ENCODE measurements around the gene UNC5B.
"Not testable (repeated sequence)": the region's sequence is repeated elsewhere in the genome, so short reads cannot be mapped to it uniquely, and the experiment has no call there.

The UNC5B gene

DNA sequence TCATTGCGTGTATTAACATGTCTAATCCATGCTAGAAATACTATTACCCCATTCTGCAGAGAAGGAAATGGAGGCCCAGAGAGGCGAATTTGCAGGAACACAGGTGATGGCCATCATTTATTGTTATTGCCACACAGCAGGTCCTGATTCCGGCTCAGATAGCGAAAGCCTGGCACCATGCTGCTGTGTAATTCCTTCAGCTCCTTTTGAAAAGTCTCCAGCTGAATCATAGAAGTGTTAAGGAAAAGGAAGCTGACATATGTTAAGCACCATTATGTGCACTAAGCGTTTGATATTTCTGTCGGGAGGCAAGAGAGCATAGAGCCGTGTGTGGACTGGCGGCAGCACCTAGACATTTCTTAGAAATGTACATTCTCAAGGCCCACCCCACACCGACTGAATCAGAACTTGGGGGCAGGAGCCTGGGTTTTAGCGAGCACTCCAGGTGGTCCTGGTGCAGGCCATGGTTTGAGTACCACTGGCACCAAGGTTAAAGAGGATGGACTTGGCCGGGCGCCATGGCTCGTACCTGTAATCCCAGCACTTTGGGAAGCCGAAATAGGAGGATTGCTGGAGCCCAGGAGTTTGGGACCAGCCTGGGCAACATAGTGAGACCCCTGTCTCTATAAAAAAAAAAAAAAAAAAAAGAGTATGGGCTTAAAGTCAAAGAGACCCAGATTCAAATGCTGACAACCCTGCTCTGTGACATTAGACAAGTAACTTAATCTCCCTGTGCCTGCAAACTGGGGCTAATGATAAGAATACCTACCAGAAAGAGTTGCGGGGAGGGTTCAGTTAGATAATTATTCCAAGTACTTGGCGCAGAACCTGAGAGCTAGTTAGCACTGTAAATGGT is 52.2 kb downstream of the UNC5B start:
- in situ Hi-C loops (cut with MboI; ENCODE audit: low sequenced_read_pairs) = no loop called here

DNA sequence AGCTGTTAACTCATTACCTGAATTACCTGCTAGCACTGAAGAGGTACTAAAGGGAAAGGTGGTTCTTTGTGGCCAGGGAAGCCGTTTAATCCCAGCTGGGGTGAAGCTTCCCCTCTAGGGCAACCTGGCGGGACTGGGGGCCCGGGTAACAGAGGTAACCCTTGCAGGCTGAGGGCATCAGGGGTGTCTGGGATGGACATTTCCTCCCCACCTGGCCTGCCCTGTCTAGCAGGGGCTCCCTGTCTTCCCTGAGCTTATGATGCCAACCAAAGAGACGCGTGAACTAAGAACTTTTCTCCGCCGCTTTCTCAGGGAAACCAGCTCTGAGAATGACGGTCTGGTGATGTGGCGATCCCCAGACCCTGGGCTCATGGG is 52.8 kb downstream of the UNC5B start:
- in situ Hi-C loops (cut with MboI; ENCODE audit: low sequenced_read_pairs) = no loop called here

DNA sequence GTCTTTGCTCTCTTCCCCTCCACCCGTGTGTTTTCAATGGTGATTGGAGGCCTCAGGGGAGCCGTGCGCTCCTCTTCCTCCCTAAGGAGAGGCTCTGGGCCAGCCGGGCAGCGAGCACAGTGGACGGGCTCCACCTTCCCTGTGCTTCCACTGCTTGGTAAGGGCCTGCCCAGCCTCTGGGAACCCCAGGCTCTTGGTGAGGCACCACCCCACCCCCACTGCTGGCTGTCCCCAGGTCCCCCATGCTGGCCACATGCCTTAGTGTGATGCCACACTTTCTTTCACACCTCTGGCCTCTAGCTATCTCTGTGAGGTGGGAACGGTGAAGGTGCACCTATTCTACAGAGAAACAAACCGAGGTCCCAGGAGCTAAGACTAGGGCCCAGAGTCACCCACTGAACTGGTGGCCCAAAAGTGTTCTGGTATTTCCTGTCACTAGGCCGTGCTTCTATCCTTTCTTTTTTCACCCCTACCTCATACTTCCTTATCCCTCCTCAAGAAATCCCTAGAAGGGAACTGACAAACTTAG is 53.3 kb downstream of the UNC5B start:
- in situ Hi-C loops (cut with MboI; ENCODE audit: low sequenced_read_pairs) = no loop called here

DNA sequence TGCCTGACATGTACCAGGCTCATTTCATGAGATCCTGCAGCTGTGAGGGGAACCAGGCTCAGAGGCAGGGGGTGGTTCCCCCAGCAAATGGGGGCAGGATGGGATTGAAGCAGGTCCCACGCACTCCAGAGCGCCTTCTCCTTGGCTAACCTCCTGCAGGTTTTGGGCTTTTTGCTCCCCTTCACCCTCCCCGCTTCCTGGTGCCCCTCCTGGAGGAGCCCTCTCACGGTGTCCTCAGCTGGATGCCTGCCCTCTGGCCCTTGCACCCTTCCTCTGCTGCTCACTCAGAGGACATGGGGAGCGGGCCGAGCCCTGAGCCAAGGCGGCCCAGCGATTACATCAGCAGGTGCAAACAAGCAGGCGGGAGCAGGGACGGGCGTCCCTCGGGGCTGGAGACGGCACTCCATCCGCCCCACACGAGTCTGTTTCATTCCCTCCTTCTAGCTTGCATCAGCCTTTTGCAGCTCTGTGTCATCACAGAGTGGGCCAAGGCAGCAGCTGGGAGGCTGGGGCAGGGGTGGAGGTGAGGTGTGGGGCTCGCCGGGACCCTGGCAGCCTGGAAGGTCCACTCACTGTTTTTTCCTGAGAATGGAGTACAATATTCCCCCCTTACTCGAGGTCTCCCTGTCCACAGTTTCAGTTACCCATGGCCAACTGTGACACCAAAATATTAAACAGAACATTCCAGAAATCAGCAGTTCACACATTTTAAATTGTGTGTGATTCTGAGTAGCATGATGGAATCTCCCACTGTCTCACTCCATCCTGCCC is 54.0 kb downstream of the UNC5B start:
- in situ Hi-C loops (cut with MboI; ENCODE audit: low sequenced_read_pairs) = no loop called here

DNA sequence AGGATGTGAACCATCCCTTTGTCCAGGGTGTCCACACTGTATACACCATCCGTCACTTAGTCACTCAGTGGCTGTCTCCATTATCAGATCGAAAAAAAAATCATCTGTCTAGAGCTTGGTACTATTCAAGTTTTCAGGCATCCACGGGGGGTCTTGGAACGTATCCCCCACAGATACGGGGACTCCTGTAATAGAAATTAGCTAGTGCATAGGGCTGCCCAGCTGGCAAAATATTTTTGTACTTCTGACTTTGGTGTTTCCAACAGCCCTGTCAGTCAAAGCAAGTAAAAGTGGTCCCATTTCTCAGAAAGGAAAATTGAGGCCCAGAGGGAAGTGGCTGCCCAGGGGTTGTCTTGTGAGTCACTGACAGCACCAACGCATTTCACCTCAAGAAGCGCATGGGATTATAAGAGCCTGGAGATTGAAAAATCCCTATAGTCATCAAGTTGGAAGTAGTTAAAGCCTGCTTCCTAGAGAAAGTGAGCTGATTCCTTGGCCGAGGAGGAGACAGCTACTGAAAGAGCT is 54.6 kb downstream of the UNC5B start:
- in situ Hi-C loops (cut with MboI; ENCODE audit: low sequenced_read_pairs) = no loop called here

DNA sequence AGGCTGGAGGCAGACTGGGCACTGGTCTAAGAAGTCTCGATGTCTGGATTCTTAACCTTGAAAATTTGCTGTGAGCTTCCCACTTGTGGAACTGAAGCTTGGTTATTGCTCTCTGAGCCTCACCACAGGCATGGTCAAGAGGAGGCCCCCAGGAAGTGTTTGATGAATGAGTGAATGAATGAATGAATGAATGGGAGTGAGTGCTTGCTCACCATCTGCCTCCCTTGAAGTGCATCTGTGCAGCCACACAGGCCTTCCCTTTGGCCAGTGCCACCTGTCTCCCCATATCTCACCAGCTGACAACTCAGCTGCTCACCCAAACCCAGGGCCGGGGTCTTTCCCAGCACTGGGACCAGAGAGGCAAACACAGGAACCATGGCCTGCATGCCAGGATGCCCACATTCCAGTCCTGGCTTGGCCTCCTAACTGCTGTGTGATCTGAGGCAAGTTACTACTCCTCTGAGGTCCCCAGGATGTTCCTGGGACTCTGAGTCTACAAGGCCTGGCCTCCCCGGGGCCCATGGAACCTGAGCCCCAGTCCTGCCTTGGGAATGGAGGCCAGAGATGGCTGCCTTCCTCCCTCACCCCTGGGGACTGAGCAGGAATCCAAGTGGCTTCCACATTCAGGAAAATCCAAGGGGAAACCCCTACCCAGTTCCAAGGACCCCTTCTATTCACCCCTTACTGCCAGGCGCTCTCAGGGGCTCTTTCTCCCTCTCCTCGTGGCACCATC is 55.3 kb downstream of the UNC5B start:
- in situ Hi-C loops (cut with MboI; ENCODE audit: low sequenced_read_pairs) = no loop called here

DNA sequence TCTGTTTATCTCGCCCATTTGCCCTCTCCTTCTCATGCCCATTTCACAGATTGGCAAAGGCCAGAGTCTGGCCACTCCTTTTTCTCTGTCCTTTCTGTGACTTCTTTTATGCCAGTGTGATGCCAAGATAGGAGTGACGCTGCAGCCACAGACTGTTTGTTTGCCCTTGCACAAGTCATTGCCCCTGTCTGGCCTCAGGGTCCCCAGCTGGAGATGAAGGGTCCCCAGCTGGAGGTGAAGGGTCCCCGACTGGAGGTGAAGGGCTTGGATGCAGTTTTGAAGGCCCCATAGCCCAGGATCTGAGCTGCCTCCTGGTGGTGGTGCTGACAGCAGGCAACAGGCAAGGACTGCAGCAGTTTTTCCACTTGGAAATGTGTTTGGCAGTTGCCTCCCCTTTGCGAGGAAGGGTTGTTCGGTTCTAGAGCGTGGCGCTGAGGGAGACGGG is 55.9 kb downstream of the UNC5B start:
- in situ Hi-C loops (cut with MboI; ENCODE audit: low sequenced_read_pairs) = no loop called here

DNA sequence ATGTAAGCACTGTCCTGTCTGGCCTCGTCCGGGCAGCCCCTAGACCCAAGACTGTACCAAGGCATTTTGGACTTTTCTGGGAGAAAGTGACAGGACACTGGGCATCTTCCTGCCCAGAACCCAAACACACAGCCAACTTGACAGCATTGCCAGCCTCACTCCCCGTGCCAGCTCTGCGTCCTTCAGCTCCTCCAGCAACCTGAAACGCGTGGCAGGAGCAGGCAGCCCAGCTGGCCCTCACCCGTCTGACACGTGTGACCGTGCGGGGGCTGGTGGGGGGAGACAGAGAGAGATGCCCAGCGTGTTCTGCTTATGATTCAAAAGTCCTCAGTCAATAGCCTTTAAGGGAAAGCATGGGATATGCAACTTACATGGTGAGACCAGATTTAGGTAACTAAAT is 56.4 kb downstream of the UNC5B start:
- in situ Hi-C loops (cut with MboI; ENCODE audit: low sequenced_read_pairs) = no loop called here

DNA sequence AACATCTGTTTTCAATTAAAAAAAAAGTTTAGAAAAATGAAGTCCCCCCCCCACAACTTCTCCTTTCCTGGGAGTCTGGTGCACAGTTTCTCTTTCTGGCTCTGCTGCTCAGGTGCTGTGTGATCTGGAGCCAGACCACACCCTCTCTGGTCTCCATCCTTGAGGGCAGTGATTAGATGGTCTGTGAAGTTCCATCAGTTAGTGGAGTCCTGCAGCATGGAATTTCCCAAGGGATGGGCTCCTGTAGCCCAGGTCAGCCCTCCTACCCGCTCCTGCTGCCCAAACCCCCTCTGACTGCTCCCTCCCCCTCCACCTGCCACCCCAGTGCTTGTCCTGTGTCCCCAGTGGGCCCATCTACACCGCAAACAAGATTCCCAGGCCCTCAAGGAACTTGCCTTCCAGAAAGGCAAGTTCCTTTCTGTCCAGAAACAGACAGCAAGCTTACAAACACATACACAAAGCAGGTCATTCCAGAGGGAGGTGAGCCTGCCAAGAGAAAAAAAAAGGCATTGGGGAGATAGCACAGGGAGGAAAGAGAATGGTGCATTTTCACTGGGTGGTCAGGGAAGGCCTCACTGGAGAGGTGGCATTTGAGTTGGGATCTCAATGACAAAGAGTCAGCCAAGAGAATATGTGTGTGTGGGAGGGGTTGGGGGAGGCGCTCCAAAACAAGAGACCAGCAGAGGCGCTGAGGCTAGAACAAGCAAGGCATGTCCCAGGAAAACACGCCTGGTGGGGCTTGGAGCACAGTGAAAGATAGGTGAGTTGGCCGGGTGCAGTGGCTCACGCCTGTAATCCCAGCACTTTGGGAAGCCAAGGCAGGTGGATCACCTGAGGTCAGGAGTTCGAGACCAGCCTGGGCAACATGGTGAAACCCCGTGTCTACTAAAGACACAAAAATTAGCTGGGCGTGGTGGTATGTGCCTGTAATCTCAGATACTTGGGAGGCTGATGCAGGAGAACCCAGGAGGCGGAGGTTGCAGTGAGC is 57.2 kb downstream of the UNC5B start:
- in situ Hi-C loops (cut with MboI; ENCODE audit: low sequenced_read_pairs) = no loop called here

DNA sequence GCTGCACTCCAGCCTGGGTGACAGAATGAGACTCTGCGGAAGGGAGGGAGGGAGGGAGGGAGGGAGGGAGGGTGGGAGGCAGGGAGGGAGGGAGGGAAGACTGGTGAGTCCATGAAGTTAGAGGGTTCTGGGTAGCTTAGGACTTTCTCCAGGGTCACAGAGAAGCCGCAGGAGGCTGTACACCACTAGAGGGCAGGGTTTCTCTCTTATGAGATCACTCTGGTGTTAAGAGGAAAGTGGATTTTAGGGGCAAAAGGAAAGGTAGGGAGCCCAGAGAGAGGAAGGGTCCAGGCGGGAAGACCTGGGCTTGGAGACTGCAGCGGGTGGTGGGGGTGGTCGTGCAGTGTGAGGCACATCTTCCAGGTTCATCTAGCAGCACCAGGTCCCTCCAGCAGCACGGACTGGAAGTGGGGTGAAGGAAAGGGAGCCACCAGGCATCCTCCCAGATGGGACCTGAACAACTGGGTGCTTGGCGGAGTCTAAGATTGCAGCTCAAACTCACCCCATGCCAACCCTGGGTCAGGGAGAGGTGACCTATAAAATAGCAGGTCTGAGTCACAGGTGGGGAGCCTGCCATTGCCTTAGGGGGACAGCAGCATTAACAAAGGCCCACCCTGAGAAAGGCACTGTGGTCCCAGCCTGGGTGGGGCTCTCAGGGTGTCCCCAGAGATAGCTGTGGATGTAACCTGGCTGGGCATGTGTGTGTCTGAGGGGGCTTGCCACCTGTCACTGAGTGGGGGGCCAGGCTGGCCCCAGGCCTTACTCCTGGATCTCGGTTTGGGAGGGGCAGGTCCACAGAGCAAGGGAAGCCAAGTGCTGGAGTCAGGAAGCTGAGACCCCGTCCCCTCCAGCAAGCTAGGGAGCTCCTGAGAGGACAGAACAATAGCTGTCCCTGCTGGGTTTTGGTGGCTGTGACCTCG is 58.2 kb downstream of the UNC5B start:
- in situ Hi-C loops (cut with MboI; ENCODE audit: low sequenced_read_pairs) = no loop called here

DNA sequence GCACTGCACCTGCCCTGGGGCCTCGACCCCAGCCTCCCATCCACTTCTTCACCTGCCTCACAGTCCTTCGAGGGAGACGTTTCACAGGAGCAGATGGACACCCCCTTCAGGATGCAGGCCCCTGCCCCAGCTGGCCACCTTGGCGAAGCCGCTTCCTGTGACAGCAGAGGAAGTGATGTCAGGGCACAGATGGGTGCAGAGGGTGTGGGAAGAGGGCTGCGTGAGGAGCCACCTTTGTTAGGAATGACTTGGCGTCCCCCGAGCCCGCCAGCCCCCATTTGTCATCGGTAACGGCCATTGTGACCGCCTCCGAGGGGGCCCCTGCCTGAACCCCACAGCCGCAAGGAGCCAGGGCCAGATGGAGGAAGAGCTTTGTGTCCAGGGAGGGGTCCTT is 59.3 kb downstream of the UNC5B start:
- in situ Hi-C loops (cut with MboI; ENCODE audit: low sequenced_read_pairs) = no loop called here

DNA sequence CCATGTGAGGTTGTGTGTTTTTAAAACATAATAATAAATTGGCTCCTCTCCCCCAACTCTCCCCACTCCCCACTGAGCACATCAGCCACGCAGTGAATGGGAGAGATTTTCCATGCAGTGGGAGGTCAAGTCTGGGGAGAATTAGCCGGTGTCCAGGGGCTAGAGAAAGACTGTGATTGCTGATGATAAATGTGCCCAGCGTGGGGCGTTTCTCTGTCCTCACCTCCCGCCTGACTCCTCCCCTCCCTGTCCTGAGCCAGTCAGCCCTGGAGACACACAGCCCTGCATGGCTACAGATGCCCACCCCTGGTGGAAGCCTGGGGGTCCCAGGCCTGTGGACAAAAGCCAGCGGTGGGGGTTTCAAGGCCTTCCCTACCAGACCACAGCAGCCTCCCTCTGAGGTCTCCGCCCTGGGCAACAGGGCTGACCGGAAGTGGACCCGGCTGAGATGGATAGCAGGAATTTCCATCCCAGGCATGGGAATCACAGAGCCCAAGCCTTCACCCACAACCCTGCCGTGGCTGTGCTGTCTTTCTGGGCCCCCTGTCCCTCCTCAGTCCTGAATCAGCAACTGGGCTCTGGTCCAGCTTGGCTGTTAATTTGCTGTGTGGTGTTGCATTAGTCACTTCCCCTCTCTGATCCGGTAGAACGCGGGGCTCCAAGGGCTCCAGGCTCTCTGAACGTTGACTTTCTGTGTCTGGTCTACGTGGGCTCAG is 59.8 kb downstream of the UNC5B start:
- in situ Hi-C loops (cut with MboI; ENCODE audit: low sequenced_read_pairs) = no loop called here

DNA sequence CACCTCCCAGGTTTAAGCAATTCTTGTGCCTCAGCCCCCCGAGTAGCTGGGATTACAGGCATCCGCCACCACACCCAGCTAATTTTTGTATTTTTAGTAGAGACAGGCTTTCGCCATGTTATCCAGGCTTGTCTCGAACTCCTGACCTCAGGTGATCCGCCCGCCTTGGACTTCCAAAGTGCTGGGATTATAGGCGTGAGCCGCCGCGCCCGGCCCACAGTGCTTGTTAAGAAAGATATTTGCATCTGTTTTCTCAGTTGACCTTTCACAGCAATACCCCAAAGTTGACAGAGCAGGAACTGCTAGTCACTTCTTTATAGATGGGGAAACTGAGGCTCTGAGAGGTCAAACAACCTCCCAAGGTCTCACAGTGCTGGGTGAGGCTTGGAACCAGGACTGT is 60.6 kb downstream of the UNC5B start:
- in situ Hi-C loops (cut with MboI; ENCODE audit: low sequenced_read_pairs) = not testable (repeated sequence)

DNA sequence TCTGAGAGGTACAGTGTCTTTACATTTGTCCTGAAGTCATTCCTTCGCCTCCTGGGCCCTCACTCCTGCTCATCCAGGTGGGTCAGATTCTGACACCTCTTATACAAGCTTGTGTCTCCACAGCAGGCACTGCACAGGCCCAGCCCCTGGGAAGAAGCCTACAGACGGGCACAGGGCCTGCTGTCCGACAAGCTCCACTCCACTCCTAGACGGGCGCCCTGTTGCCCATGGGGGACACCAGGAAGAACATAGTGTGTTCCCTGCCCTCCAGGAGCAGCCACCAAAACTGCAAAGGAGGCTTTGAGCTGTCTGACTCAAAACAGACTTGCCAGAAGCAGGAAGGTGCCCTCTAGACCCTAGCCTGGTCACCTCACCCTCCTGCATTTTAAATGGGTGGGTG is 61.1 kb downstream of the UNC5B start:
- in situ Hi-C loops (cut with MboI; ENCODE audit: low sequenced_read_pairs) = no loop called here

DNA sequence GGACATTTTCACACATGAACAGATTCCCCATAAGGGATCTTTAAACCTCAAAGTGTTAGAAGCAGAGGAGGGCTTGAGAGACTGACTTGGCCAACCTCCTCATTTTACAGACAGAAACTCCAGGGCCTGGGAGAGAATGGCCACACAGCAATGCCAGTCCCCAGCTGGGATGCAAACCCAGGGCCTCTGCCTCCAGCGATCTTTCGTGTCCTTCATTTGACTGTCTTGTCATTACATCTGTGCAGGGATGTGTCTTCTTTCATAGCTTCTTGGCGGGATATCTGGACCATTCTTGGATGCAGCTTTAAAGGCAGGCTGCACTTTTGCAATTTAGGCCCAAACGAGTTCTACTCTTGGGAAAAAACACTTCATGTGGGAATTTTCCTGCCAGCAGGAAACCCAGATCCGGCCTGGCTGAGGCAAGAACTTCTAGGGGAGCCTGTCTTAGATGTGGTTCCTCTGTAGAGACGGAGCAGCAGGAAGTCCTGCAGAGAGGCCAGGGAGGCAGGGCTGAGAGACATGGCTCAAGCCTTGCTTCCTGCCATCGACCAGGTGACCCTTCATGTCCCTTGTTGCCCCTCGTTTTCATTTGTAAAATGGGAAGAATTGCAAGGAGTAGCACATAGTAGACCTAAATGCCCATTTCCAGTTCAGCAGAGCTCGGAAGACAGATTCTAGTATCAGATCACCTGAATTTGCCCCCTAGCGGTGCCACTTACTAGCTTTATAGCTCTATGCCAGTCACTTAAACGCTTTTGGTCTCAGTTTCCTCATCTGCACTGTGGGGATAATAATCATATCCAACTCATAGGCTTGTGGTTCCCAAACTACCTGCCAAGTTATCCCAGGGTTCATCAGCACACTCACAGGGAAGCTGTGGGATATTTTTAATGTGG is 62.8 kb downstream of the UNC5B start:
- in situ Hi-C loops (cut with MboI; ENCODE audit: low sequenced_read_pairs) = no loop called here

DNA sequence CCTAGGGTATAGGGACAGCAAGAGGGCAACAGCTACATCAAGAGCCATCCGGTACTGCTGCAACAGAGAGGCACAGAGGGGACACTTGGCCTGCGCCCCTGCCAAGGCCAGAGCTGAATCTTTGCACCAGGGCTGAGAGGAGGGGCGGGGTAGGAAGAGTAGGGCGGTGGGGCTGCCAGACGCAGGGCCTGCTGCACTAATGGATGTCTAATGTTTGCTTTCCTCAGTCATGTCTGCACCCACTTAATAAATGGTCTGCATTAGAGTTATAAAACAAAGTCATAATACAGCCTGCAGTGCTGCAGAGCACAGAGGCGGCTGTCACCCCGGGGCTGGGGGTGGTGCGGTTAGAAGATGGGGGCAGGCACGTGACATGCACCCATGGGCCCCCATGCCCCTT is 64.5 kb downstream of the UNC5B start:
- in situ Hi-C loops (cut with MboI; ENCODE audit: low sequenced_read_pairs) = no loop called here
